ENCODE measurements around the gene CDK18.

CDK18 gene

GRCh38 chr1:205505791-205506190 lies 1.3 kb downstream of the CDK18 start:
- no peak for FAIRE-seq

- no peak for FAIRE-seq
Observed at GRCh38 chr1:205506409-205507200, 2.1 kb downstream of the CDK18 start.

DNA sequence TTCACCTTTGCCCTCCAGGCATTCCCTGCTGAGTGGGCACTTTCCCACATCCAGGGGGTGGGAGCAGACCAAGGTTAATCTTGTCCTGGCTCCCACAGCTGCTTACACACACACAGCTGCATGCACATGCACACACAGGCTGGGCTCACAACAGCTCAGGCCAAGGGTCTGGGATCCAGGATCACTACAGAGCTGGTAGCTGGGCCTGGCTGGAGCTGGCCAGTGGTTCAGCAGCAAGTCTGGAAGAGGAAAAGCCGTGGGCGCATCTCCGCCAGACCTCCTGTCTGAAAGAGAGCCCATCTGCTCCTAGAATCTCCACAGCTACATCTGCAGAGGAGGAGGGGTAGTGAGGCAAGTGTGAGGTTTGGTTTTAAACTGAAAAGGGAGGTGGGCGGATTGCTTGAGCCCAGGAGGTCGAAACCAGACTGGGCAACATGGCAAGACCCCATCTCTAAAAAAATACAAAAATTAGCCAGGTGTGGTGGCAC lies 3.8 kb downstream of the CDK18 start:
- no peak for FAIRE-seq

GRCh38 chr1:205510308-205510950 lies 6.0 kb downstream of the CDK18 start:
- FAIRE-seq = no peak

- no peak for FAIRE-seq
Observed at GRCh38 chr1:205510951-205511330, 6.5 kb downstream of the CDK18 start.

- no peak for FAIRE-seq
Observed at GRCh38 chr1:205512059-205513045, 7.9 kb downstream of the CDK18 start.

DNA sequence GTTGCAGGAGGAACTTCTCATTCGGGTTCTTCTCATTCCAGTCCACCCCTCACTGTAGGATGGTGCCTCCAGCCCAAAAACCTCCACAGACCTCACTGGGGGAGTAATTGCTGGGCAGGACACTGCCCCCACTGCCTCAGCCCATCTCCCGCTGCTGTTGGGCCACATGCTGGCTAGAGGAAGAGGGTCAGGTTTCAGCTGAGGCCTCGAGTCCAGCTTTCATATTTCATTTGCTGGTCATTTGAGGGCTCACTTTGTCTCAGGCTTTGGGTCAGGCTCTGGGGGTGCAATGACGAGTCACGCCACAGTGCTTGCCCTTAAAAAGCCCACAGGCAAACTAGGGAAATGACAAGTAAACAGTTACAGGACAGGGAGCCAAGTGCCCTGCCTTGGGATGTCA lies 9.3 kb downstream of the CDK18 start:
- no peak for FAIRE-seq

DNA sequence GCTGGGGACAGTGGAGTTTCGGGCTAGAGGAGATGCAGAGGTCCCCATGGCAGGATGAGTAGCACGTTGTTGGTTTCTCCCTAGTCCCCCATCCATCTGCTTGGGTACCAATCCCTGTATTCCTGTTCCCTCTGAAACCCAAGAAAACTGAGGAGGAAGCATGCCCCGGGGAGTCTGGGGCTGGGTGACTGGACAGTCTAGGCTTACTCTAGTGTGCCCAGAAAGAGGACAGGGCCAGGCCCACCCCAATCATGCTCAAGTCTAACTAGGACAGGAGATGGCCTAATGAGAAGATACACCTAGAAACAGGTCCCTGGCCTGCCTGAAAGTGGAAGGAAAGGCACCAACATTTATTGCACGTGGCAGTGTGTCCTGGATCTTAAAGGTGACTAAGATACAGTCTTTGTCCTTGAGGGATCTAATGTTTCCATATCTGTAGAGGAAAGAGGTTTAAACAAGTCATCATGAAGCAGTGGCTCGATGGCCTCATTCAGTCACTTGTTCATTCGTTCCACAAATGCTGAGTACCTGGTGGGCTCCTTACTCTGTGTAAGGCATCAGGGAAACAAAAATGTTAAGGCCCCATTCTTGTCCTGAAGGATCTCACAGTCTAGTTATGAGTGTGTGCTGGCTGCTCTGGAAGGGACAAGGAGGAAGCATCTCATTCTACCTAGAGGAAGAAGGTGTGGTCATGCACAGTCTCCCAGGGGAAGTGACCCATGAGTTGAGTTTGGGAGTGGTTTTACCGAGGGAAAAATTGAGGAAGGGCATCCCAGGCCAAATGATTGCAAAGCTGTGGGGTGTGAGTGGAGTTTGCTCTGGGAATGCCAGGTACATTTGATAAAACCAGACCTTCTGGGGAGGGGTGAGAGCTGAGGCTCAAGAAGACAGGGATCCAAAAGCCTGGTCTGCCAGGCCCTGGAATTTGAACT lies 10.0 kb downstream of the CDK18 start:
- FAIRE-seq = no peak

DNA sequence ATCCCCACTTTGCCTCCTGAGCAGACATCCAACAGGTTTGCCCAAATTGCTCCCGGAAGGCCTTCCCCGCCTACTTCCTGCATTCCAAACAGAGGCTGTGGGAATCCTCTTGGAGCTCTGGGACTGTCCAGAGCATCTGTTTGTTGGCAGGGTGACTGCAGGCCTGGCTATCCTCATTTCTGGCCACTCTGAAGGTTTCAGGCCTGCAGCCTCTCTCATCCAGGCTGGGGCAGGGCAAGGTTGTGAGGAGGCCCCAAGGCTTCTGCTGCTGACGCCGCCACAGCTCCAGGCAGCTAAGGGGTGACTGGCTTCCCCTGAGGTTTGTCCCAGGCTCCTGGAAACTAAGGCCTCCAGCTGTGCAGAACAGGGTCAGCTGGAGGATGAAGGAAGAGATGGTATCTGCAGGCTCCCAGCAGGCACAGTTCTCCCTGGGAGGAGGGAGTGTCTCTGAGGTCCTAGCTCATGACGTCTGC lies 11.3 kb downstream of the CDK18 start:
- FAIRE-seq = no peak

- no peak for FAIRE-seq
Observed at GRCh38 chr1:205516362-205516761, 11.9 kb downstream of the CDK18 start.

GRCh38 chr1:205517288-205517687 lies 12.8 kb downstream of the CDK18 start:
- FAIRE-seq = no peak

DNA sequence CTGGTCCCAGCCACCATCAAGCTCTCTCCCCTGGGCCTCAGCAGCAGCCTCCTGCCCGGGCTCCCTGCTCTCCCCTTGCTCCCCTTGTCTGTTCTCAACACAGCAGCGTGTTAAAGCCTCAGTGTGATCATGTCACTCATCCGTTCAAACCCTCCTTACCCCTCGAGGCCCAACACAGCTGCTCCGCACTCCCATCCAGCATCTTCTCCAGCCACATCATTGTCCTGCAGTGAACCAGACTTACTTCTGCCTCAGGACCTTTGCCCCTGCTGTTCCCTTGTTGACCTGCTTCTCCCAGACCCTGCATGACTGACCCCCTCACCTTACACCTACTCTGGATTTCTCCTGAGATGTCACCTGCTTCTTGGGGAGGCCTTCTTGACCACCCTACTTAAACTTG lies 13.3 kb downstream of the CDK18 start:
- FAIRE-seq = no peak

DNA sequence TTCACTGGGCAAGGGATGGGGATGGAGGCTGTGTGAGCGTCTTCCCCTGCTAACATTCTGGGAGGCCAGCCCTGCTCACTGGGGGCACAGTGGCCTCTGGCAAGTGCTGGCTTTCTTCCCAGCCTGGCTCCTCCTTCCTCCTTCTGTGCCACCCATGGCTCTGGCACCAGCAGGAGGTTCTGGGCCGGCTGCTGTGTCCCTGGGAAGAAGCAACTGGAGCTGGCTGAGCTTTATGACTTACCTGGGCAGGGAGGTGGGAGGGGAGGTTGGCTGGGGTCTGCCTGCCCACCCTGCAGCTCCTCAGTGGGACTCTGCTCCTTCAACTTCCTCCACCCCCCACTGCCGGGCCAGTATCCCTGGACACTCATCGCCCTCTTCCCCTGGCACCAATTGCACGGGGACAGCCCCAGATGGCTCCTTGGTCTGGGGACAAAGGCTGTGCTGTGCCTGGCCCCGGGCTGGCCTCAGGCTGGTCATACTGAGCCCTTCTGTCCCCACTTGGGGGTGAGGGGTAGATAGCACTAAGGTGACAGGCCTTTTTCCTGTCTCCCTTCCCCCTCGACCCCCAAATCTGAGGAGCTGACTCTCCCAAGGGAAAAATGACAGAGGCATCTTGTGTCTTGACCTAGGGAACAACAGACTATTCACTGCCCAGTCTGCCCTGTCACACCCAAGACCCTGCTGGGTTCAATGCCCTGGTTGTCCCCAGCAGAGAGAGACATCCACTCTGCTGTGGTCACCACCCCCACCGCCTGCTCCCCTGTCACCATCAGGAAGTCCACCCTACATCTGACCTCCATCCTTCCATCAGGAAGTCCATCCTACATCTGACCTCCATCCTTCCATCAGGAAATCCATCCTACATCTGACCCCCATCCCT lies 14.4 kb downstream of the CDK18 start:
- no peak for FAIRE-seq

DNA sequence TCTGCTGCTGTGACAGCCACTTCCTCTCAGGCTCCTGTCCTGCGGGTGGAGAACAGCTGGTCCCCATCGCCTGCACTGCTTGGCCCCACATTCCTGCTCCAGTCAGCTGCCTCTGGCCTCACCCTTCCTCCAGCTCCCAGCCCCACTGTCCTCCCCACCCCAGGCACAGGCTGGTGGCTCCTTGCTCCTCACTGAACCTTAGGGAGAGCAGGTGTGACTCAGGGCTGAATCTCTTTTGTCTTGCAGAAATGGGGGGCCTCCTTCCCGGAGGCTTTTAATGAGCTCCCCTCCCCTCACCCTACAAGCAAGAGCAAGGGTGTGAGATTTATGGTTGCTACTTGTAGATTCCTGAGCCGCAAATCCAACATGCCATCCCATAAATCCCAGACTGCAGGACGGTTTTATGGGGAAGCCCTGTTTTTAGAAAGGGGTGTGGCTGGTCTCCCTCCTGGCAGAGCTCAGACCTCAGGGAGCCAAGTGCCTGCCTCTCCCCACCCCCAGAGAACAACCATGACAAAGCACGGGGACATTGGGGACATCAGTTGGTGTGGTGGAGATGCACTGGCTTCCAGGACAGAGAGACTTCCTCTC lies 15.2 kb downstream of the CDK18 start:
- no peak for FAIRE-seq

- no peak for FAIRE-seq
Observed at GRCh38 chr1:205520709-205521108, 16.2 kb downstream of the CDK18 start.

- no peak for FAIRE-seq
Observed at GRCh38 chr1:205521686-205522085, 17.2 kb downstream of the CDK18 start.

GRCh38 chr1:205522692-205523091 lies 18.2 kb downstream of the CDK18 start:
- FAIRE-seq = no peak

DNA sequence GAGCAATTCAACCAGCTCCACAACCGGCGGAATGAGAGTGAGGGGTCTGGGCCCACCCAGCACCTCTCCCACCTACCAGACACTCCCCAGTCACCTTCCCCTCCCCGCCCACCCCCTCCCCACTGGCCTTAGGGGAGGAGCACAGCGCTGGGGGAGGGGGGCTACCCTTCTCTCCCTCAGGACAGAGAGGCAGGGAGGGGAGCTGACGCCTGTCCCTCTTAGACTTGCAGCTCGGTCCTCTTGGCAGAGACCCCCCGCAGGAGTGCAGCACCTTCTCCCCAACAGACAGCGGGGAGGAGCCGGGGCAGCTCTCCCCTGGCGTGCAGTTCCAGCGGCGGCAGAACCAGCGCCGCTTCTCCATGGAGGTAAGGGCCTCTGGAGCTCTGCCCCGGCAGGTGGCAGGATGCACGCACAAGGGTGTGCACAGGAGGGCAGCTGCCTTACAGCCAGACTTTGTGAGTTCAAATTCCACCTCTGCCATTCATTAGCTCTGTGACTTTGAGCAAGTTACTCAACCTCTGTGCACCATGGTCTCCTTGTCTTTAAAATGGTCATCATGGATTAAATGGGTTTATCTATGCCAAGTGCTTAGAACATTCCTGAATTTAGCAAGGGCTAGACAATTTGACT lies 18.9 kb downstream of the CDK18 start:
- no peak for FAIRE-seq

- no peak for FAIRE-seq
Observed at GRCh38 chr1:205523891-205524793, 19.7 kb downstream of the CDK18 start.
